Measurements from ENCODE around the gene WDR45B.

WDR45B gene

DNA sequence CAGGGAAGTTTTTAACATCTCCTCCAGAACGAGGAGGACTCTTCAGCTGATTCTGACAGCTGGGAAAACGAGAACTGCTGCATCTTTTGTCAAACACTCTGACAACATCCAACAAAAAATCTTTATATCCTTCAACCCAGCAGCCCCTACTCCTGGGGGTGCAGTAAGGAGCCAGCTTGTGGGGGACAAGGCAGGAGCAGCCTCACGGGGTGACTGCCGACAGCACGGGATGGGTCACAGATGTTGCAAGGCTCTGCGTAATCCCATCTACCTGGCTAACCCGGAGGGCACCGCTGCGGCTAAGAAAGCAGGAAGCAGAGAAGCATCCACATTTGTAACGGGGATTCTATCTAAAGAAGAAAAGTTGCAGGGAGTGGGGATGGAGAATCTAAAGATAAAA lies 28.6 kb downstream of the WDR45B start:
- no peak for DNase-seq

DNA sequence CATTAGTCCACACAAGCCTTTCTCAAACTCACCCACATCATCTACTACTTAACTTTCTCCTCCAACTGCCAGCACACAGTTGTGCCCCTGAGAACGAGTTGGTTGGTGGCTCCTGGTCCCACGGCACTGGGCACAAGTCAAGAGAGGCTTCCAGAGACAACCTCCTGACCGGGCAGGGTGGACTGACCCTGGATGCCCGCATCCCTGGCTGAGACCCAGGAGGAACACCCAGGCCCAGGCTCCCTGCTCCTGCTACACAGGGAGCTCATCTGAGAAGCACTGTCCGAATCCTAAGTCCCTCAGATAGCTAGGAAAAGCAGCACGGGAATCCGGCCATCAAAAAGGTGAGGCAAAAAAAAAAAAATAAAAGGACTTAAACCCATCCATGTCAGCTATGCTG lies 29.0 kb downstream of the WDR45B start:
- DNase-seq, result no peak

DNA sequence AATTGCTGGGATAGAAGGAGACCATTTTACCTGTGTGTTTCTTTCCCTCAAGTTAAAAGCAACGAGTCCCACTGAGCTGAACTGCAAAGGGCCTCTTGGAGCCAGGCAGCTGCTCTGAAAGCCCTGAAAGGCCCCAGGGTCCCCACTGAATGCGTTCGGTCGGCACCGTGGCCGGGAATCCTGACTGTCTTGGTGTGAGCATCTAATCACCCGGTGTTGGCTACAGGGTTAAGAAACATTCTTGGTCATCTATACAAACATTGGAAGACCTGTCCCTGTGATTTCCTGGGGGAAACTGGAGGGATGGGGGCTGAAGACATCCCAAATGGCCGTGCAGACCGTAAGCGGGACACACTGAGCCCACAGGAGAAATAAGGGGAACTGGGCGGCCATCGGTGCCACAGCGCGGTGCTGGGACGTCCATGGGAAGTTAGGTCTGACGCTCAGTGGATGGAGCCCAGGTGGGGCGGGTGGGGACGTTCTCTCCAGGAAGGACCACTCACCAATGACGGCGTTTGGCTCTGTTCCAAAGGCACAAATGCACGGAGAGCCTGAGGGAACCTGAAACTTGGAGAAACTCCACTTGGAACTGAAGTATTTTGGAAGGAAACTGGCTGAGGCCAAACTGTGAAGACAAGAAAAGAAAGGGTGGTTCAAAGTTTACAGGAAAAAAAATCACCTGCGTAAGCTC lies 32.1 kb downstream of the WDR45B start:
- no peak for DNase-seq

GRCh38 chr17:82615084-82616020 lies 32.9 kb downstream of the WDR45B start:
- DNase-seq, result no peak

- DNase-seq, result no peak
Observed at GRCh38 chr17:82614095-82614631, 34.1 kb downstream of the WDR45B start.

- DNase-seq, result no peak
Observed at GRCh38 chr17:82613283-82614094, 34.8 kb downstream of the WDR45B start.

DNA sequence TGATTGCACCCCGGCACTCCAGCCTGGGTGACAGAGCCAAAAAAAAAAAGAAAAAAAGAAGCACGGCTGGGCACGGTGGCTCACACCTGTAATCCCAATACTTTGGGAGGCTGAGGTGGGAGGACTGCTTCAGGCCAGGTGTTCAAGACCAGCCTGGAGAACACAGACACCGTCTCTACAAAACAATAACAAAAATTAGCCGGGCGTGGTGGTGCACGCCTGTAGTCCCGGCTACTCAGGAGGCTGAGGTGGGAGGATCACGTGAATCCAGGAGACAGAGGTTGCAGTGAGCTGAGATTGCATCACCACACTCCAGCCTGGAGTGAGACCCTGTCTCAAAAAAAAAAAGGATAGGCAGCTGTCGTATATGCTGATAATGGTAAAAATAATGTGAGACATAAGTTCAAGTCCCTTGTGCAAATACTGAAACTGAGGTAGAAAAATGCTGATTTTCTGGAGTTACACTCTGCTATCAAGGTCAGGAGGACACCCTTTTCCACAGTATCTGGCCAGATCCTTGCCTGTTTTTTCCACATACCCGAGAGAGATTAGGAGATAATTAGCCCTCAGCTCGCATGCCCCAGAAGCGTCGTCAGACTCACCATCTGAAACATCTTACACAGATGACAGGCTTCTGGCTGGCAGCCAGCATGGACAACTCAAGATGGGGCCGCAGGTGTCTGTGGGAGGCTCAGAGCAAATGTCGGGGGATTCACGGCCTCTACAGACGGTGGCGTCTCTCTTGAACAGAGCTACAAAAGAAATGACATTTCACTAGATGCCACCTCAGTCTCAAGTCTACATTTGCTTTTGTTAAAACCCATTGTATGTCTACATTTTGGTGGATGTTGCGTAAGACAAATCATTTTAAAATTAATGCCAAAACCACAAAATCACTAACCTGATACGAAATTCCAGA lies 36.8 kb downstream of the WDR45B start:
- peak; percentile 71 for DNase-seq

DNA sequence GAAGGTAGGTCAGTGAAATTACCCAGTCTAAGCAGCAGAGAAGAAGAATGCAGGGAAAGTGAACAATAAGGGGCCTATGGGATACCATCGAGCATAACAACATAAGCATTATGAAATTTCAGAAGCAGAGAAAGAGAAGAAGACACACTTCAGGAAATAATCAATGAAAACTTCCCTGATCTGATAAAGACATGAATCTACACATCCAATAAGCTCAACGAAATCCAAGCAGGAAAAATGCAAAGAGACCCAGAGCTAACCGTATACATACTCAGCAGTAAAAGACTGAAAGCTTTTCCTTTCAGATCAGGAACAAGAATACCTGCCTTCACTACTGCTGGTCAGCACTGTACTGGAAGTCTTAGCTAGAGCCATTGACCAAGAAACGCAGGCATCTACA lies 38.6 kb downstream of the WDR45B start:
- DNase-seq, result no peak

DNA sequence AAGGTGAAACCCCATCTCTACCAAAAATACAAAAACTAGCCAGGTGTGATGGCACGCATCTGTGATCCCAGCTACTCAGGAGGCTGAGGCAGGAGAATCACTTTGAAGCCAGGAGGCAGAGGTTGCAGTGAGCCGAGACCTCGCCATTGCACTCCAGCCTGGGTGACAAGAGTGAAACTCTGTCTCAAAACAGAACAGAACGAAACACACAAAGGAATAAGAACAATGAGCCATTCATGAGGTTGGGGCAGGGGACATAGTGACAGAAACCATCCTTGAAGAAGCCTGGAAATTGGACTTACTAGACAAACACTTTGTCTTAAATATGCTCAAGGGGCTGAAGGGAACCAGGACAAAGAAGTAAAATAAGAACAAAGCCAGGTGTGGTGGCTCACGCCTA lies 39.4 kb downstream of the WDR45B start:
- no peak for DNase-seq

DNA sequence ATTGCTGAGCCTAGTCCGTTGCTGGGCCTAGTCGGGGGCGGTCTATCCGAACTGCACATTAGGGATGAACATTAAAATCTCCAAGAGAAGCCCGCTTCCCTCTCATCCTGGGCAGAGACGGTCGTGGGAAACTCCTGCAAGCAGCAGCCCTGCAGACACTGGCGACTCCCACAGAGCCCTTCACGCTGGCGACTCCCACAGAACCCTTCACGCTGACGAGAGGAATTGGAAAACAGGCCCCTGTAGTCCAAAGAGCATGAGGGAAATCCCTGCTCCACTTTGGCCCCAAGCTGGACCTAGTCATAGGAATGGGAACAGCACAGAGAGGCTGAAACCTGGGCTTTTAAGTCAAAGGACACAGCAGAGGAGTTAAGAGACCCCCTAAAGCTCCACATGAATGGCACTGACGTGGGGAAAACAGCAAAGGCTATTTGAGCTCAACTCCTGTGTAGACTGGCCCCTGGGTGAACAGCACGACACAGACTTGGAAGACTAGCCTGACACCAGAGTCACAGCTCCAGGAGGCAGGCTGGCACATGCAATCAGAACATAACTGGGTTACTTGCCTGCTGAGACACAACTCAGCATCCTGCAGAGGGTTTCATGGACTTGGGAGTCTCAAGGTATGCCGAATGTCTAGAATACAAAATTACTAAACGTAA lies 42.2 kb downstream of the WDR45B start:
- DNase-seq, result no peak

- DNase-seq, result no peak
Observed at GRCh38 chr17:82604532-82604931, 43.7 kb downstream of the WDR45B start.

DNA sequence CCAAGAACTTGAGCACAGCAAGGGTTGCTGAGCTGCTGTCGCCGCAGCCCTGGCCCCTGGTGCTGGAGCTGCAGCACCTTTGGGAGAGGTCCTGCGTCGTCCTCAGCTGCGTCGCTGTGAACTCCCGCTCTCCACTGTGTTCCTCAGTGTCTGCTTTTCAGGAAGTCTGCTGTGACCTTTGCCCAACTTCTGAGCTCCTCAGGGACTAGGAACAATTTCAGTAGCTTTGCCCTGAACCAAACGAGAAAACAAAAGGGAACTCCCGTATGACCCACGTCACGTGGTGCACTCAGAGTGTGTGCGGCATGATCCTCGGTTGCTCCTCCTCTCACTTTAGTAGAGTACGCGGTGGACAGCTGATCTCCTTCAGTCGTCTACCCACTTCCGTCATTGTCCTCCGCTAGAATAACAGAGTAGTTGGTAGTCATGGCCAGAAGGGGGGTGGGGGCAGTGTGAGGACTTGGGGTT lies 44.2 kb downstream of the WDR45B start:
- no peak for DNase-seq

DNA sequence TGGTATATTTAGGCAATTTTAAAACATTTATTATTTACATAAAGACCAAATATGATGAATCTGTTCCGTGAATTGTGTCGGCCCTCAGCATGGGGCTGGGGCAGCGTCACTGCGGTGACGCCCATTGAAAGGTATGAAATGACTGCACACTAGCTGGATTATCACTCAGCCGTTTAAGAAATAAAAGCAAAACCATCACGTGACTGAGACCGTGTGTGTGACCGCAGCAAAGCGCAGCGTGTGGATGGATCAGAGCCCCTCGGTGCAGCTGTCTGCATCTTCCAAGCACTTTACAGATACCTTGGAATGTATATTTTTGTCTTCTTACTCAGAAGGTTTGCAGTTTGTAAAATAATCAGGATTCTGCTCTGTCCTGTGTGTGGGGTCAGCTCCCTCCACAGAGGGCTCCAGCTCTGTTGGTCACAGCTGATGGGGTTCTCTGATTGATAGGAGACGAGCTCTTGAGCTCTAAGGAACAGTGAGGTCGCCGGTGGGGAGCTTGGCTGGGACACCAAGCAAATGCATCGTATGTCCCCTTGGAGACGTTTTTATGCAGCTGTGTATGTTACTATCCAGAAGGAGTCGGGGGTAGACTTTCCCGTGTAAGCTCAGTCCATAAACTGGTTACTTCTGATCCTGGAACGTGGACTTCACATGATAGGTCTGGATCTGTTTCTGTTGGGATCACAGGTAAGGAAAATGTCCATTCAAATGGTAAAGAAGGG lies 45.1 kb downstream of the WDR45B start:
- DNase-seq, result no peak

DNA sequence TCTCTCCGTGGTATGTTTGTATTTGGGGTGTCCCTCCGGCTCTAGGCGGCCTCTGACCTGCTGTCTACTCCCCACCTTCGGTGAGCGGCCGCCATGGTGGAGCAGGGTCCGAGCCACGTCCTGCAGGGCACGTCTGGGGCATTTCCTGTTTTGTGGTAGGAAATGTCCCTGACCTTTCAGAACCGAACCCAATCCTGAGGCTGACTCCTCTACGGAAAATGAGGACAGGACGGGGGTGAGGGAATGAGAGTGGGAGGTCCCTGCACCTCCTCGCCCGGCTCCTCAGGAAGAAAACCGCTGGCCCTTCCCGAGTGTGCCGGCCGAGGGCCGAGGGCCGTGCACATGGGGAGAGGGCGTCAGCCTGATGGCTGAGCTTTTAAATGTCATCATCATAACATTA lies 45.8 kb downstream of the WDR45B start:
- DNase-seq, result no peak

DNA sequence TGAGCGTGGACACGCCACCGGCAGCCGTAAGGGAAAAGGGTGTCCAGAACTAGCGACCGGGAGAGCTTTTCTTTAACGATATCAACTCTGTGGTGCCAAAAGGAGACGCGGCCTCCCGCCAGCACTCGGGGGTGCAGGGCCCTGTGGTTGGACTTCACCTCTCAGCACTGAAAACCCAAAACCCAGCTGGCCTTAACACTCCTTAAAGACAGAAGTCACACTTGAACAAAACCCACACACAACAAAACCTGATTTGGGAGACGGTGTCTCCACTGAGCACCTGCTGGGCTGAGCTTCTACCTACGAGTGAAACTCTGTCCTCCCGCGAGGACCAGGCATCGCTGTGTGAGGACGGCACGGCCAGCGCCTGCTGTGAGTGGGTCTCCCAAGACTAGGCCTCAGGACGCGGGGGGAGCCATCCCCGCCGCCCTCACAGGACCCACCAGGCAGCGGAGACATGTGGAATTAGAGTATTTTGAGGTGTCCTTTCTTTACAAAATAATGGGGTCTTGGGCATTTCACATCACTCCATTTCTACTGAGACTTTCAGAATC lies 46.7 kb downstream of the WDR45B start:
- no peak for DNase-seq

GRCh38 chr17:82600731-82601446 lies 47.4 kb downstream of the WDR45B start:
- no peak for DNase-seq

DNA sequence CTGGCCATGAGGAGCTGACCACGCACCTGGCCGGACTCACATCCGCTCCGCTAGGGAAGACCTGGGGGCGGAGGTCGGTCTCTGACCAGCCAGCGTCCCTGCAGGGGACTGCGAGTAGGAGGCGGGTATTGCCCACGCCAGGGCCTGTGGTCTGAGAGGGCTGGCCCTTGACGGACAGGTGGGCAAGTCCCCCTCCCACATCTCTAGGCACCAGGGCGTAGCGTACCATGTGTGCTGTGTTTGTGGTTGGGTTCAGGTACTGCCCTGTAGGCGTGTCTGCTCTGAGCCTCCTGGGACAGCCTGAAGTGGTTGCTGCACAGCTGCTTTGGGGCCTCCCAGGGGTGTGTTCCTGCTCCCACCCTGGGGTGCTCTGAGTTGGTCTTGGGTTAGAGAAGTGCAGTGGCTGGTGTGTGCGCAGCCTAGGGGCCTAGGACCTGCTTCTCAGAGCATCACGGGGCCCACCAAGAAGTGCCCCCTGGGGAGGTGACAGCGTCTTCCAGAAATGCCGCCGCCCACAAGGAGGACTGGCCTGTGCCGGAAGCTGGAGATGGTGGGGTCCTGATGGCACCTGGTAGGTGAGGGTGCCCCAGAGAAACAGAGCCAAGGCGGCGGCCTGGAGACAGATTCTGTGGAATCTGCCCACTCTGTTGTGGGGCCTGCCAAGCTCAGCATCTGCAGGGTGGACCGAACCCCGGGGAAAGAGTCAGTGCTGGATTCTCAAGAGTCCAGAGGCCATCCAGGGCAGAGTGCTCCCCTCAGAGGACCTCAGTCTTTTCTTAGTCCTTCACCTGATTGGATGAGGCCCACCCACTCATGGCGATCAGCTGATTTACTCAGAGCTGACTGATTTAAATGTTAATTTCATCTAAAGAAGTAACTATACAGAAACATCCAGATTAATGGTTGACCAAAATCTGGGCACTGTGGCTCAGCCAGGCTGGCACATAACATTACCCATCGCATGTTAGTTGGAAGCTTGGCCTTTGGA lies 48.3 kb downstream of the WDR45B start:
- no peak for DNase-seq

Data from fibroblast of skin of right biceps (primary cell).